HEK293 (cell line): ENCODE results near the gene RNF13.
"Not testable (repeated sequence)": the region's sequence is repeated elsewhere in the genome, so short reads cannot be mapped to it uniquely, and the experiment has no call there.

Experiments used
- CTCF ChIA-PET: fragments of 350-600 bp; formaldehyde crosslinking; extraction: SDS; loops from one replicate; lab custom pipeline; 2021; ENCODE audit warnings: antibody characterized with exemption; lab: Yijun Ruan, JAX
- POLR2A ChIA-PET: fragments of 300-600 bp; formaldehyde crosslinking; extraction: SDS; loops from one replicate; lab custom pipeline; 2020; ENCODE audit warnings: antibody characterized with exemption, inconsistent platforms; lab: Yijun Ruan, JAX
- H3K27ac ChIP-seq: fragments of 200-500 bp; sonication (Bioruptor generic); 2 replicates; pipeline ENCODE4 v1.5.1; 2014; ENCODE audit warnings: low read depth, low read length, control low read depth, inconsistent platforms; ENCODE audit errors: extremely low read depth
- H3K36me3 ChIP-seq, 2 experiments: fragments of 200-500 bp in 1 of 2; sonication (Bioruptor generic) in 1 of 2; 1 replicate in 1 of 2; 2 replicates in 1 of 2; pipeline ENCODE4 v1.5.1; 2014 to 2017; ENCODE audit warnings: inconsistent platforms in 2 of 2, low read length in 2 of 2; ENCODE audit not compliant: control insufficient read depth in 2 of 2, insufficient read depth in 1 of 2
- H3K4me1 ChIP-seq: fragments of 200-500 bp; sonication (Bioruptor generic); 2 replicates; pipeline ENCODE4 v1.5.1; 2014; ENCODE audit warnings: mild to moderate bottlenecking, low read length, inconsistent platforms; ENCODE audit not compliant: control insufficient read depth, insufficient read depth
- H3K4me3 ChIP-seq: 2 replicates; pipeline ENCODE4 v1.5.1; 2011; ENCODE audit warnings: low read depth, mild to moderate bottlenecking, control low read depth, low read length, moderate library complexity
- H3K9me3 ChIP-seq: fragments of 200-500 bp; sonication (Bioruptor generic); 2 replicates; pipeline ENCODE4 v1.5.1; 2014; ENCODE audit warnings: low read depth, low read length, inconsistent platforms; ENCODE audit not compliant: control insufficient read depth, insufficient read depth
- EGR2 ChIP-seq: fragments of 450-650 bp; formaldehyde crosslinking; IDR thresholded peaks from 2 replicates; pipeline ENCODE4 v1.5.1; 2016; ENCODE audit warnings: low read depth, missing biosample characterization, missing genetic modification characterization
- GLIS2 ChIP-seq: fragments of 450-650 bp; formaldehyde crosslinking; IDR thresholded peaks from 2 replicates; pipeline ENCODE4 v1.5.1; 2016; ENCODE audit warnings: missing biosample characterization, missing genetic modification characterization
- OVOL3 ChIP-seq: fragments of 450-650 bp; formaldehyde crosslinking; IDR thresholded peaks from 2 replicates; pipeline ENCODE4 v1.5.1; 2016; ENCODE audit warnings: missing biosample characterization, missing genetic modification characterization
- PRDM1 ChIP-seq: fragments of 450-650 bp; formaldehyde crosslinking; IDR thresholded peaks from 2 replicates; pipeline ENCODE4; 2016; ENCODE audit warnings: missing biosample characterization, missing genetic modification characterization
- SALL2 ChIP-seq: fragments of 450-650 bp; formaldehyde crosslinking; IDR thresholded peaks from 2 replicates; pipeline ENCODE4 v1.5.0; 2017; ENCODE audit warnings: missing biosample characterization, mild to moderate bottlenecking, missing genetic modification characterization, borderline replicate concordance
- SETDB1 ChIP-seq: IDR thresholded peaks from one replicate; pipeline ENCODE4 v1.6.1; 2017; ENCODE audit warnings: mild to moderate bottlenecking, low read length, moderate library complexity, mixed read lengths; ENCODE audit not compliant: insufficient read length
- WT1 ChIP-seq: fragments of 450-650 bp; formaldehyde crosslinking; IDR thresholded peaks from 2 replicates; pipeline ENCODE4 v1.5.1; 2016; ENCODE audit warnings: missing biosample characterization, missing genetic modification characterization
- ZBTB1 ChIP-seq: fragments of 450-650 bp; formaldehyde crosslinking; IDR thresholded peaks from 2 replicates; pipeline ENCODE4 v1.5.1; 2016; ENCODE audit warnings: missing biosample characterization, missing genetic modification characterization
- ZBTB17 ChIP-seq: fragments of 450-650 bp; formaldehyde crosslinking; IDR thresholded peaks from 2 replicates; pipeline ENCODE4 v1.5.1; 2016; ENCODE audit warnings: missing biosample characterization, missing genetic modification characterization
- ZIC2 ChIP-seq: fragments of 450-650 bp; formaldehyde crosslinking; IDR thresholded peaks from 2 replicates; pipeline ENCODE4 v1.5.1; 2016; ENCODE audit warnings: missing biosample characterization, missing genetic modification characterization
- ZNF155 ChIP-seq: fragments of 450-650 bp; formaldehyde crosslinking; IDR thresholded peaks from 2 replicates; pipeline ENCODE4 v1.5.1; 2016; ENCODE audit warnings: missing biosample characterization, missing genetic modification characterization
- ZNF266 ChIP-seq: fragments of 450-650 bp; formaldehyde crosslinking; IDR thresholded peaks from 2 replicates; pipeline ENCODE4 v1.5.1; 2016; ENCODE audit warnings: missing biosample characterization, missing genetic modification characterization, low read depth
- ZNF324 ChIP-seq: fragments of 450-650 bp; formaldehyde crosslinking; IDR thresholded peaks from 2 replicates; pipeline ENCODE4 v1.5.1; 2016; ENCODE audit warnings: missing biosample characterization, missing genetic modification characterization
- ZNF433 ChIP-seq: fragments of 450-650 bp; formaldehyde crosslinking; IDR thresholded peaks from 2 replicates; pipeline ENCODE4 v1.5.1; 2016; ENCODE audit warnings: missing biosample characterization, missing genetic modification characterization, low read depth
- ZNF529 ChIP-seq: fragments of 450-650 bp; formaldehyde crosslinking; IDR thresholded peaks from 2 replicates; pipeline ENCODE4 v1.5.1; 2017; ENCODE audit warnings: missing genetic modification characterization, missing biosample characterization; ENCODE audit not compliant: insufficient replicate concordance
- ZNF544 ChIP-seq: fragments of 450-650 bp; formaldehyde crosslinking; IDR thresholded peaks from 2 replicates; pipeline ENCODE4 v1.5.0; 2017; ENCODE audit warnings: missing biosample characterization, missing genetic modification characterization
- ZNF585B ChIP-seq: fragments of 450-650 bp; formaldehyde crosslinking; IDR thresholded peaks from 2 replicates; pipeline ENCODE4 v1.5.1; 2016; ENCODE audit warnings: missing biosample characterization, missing genetic modification characterization
- ZNF701 ChIP-seq: fragments of 450-650 bp; formaldehyde crosslinking; IDR thresholded peaks from 2 replicates; pipeline ENCODE4 v1.5.1; 2016; ENCODE audit warnings: missing biosample characterization, missing genetic modification characterization
- ZNF785 ChIP-seq: fragments of 450-650 bp; formaldehyde crosslinking; IDR thresholded peaks from 2 replicates; pipeline ENCODE4 v1.5.1; 2016; ENCODE audit warnings: missing biosample characterization, missing genetic modification characterization
- ZNF837 ChIP-seq: fragments of 450-650 bp; formaldehyde crosslinking; IDR thresholded peaks from 2 replicates; pipeline ENCODE4 v1.5.1; 2016; ENCODE audit warnings: missing biosample characterization, missing genetic modification characterization
- TF ChIP-seq, protein P1 (sequence below): fragments of 450-650 bp; formaldehyde crosslinking; IDR thresholded peaks from 2 replicates; pipeline ENCODE4 v1.5.1; 2016; ENCODE audit warnings: missing biosample characterization, missing genetic modification characterization
- TF ChIP-seq, protein P2 (sequence below): fragments of 450-650 bp; formaldehyde crosslinking; conservative IDR thresholded peaks from 2 replicates; pipeline ENCODE4 v1.5.1; 2016; ENCODE audit warnings: low read depth, missing biosample characterization, missing genetic modification characterization
- TF ChIP-seq, protein P3 (sequence below): fragments of 450-650 bp; formaldehyde crosslinking; IDR thresholded peaks from 2 replicates; pipeline ENCODE4 v1.5.1; 2016; ENCODE audit warnings: missing biosample characterization, missing genetic modification characterization

RNF13 gene

DNA sequence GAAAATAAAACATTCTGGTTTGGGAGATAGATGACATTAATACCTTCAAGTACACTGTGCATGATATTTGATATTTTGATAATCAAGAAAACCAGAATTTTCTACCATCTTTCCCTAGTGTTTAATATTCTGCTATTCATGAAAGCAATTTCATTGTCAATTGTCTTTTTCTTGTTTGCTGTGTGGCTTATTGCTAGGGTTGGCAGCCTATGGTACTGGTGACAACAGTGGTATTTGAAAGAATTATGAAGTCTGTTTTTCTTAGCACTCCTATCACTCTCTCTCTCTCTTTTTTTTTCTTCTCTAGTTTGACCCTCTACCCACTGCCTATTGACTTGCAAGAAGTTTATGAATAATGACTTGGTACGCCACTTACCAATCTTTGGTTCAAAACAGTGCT, 15.4 kb downstream of the RNF13 start (continued):
- no peak for TF ChIP-seq ZNF529 (tag by site-specific recombination)
- TF ChIP-seq ZBTB17 (tag by site-specific recombination) = no peak
- TF ChIP-seq ZNF433 (tag by site-specific recombination) = no peak
- no peak for TF ChIP-seq WT1 (tag by site-specific recombination)
- no peak for TF ChIP-seq ZNF266 (tag by site-specific recombination)
- TF ChIP-seq OVOL3 (tag by site-specific recombination) = no peak
- TF ChIP-seq, protein P1, sequence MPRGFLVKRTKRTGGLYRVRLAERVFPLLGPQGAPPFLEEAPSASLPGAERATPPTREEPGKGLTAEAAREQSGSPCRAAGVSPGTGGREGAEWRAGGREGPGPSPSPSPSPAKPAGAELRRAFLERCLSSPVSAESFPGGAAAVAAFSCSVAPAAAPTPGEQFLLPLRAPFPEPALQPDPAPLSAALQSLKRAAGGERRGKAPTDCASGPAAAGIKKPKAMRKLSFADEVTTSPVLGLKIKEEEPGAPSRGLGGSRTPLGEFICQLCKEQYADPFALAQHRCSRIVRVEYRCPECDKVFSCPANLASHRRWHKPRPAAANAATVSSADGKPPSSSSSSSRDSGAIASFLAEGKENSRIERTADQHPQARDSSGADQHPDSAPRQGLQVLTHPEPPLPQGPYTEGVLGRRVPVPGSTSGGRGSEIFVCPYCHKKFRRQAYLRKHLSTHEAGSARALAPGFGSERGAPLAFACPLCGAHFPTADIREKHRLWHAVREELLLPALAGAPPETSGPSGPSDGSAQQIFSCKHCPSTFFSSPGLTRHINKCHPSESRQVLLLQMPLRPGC (tag by site-specific recombination) = no peak
- TF ChIP-seq ZIC2 (tag by site-specific recombination) = no peak
- TF ChIP-seq GLIS2 = no peak
- TF ChIP-seq ZNF324 (tag by site-specific recombination) = no peak
- TF ChIP-seq SALL2 (tag by site-specific recombination) = no peak
- no peak for TF ChIP-seq ZNF837 (tag by site-specific recombination)

DNA sequence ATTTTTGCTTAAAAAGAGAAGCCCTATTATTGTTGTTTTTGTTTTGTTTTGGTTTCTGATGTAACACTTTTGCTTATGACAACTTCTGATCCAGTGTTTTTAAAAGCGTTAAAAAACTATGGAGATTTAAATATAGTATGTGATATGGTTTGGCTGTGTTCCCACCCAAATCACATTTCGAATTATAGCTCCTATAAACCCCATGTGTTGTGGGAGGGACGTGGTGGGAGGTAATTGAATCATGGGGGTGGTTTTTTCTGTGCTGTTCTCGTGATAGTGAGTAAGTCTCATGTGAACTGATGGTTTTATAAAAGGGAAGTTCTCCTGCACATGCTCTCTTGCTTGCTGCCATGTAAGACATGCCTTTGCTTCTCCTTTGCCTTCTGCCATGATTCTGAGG, 16.6 kb downstream of the RNF13 start:
- H3K36me3 ChIP-seq, CTCF ChIA-PET: not testable (repeated sequence)
- peak; percentile 13; the same call in 1 of the 2 replicates for TF ChIP-seq EGR2 (tag by site-specific recombination)
- TF ChIP-seq, all 188 proteins: peak for 1; not testable (repeated sequence) for 187
- H3K27ac ChIP-seq, POLR2A ChIA-PET, H3K9me3 ChIP-seq, H3K4me1 ChIP-seq, H3K4me3 ChIP-seq: not testable (repeated sequence)

DNA sequence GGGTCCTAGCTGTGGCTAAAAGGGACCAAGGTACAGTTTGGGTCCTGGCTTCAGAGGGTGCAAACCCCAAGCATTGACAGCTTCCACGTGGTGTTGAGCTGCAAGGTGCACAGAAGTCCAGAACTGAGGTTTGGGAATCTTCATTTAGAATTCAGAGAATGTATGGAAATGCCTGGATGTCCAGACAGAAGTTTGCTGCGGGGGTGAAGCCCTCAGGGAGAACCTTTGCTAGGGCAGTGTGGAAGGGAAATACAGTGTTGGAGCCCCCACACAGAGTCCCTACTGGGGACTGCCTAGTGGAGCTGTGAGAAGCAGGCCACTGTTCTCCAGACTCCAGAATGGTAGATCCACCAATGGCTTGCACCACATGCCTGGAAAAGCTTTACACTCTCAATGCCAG, 17.9 kb downstream of the RNF13 start:
- H3K4me3 ChIP-seq = no peak overlapping the region
- no peaks in the 10 kb centered on the region for H3K9me3 ChIP-seq
- ChIA-PET POLR2A (no interaction called here), CTCF (no interaction called here)
- no peaks in the 10 kb centered on the region for H3K36me3 ChIP-seq
- H3K27ac ChIP-seq = no peak overlapping the region
- no peaks in the 10 kb centered on the region for H3K4me1 ChIP-seq
- TF ChIP-seq ZBTB1 (tag by site-specific recombination) = no peak
- TF ChIP-seq, protein P2, sequence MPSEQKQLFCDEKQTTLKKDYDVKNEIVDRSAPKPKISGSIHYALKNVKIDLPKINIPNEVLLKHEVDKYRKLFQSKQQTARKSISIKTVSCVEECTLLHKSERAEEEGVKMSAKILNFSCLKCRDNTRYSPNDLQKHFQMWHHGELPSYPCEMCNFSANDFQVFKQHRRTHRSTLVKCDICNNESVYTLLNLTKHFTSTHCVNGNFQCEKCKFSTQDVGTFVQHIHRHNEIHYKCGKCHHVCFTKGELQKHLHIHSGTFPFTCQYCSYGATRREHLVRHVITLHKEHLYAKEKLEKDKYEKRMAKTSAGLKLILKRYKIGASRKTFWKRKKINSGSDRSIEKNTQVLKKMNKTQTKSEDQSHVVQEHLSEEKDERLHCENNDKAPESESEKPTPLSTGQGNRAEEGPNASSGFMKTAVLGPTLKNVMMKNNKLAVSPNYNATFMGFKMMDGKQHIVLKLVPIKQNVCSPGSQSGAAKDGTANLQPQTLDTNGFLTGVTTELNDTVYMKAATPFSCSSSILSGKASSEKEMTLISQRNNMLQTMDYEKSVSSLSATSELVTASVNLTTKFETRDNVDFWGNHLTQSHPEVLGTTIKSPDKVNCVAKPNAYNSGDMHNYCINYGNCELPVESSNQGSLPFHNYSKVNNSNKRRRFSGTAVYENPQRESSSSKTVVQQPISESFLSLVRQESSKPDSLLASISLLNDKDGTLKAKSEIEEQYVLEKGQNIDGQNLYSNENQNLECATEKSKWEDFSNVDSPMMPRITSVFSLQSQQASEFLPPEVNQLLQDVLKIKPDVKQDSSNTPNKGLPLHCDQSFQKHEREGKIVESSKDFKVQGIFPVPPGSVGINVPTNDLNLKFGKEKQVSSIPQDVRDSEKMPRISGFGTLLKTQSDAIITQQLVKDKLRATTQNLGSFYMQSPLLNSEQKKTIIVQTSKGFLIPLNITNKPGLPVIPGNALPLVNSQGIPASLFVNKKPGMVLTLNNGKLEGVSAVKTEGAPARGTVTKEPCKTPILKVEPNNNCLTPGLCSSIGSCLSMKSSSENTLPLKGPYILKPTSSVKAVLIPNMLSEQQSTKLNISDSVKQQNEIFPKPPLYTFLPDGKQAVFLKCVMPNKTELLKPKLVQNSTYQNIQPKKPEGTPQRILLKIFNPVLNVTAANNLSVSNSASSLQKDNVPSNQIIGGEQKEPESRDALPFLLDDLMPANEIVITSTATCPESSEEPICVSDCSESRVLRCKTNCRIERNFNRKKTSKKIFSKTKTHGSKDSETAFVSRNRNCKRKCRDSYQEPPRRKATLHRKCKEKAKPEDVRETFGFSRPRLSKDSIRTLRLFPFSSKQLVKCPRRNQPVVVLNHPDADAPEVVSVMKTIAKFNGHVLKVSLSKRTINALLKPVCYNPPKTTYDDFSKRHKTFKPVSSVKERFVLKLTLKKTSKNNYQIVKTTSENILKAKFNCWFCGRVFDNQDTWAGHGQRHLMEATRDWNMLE (tag by site-specific recombination) = no peak
- TF ChIP-seq ZNF785 (tag by site-specific recombination) = no peak
- TF ChIP-seq, protein P3, sequence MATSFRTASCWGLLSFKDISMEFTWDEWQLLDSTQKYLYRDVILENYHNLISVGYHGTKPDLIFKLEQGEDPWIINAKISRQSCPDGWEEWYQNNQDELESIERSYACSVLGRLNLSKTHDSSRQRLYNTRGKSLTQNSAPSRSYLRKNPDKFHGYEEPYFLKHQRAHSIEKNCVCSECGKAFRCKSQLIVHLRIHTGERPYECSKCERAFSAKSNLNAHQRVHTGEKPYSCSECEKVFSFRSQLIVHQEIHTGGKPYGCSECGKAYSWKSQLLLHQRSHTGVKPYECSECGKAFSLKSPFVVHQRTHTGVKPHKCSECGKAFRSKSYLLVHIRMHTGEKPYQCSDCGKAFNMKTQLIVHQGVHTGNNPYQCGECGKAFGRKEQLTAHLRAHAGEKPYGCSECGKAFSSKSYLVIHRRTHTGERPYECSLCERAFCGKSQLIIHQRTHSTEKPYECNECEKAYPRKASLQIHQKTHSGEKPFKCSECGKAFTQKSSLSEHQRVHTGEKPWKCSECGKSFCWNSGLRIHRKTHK (tag by site-specific recombination) = no peak
- no peak for TF ChIP-seq ZNF544
- TF ChIP-seq PRDM1 (tag by site-specific recombination) = no peak
- peak; percentile 73 for TF ChIP-seq SETDB1
- TF ChIP-seq ZNF701 (tag by site-specific recombination) = no peak
- no peak for TF ChIP-seq ZNF155 (tag by site-specific recombination)
- TF ChIP-seq ZNF585B (tag by site-specific recombination) = 0 out of 2 replicates have a peak, but pooled peaks have one; percentile 1
